HFFc6 (cell line): ENCODE measurements around the gene KRTAP5-5. TPM values are rescaled to one million over a fixed set of nuclear protein-coding genes. Genes with fewer than 3 reads are reported as not detected.

ENCODE experiments used
- DNase-seq: peaks from one replicate; pipeline ENCODE4 v3.0.0-alpha.2; 2018
- H3K27ac Mint-ChIP-seq: 2 replicates; pipeline ENCODE4 v1.8.0; 2020; ENCODE audit warnings: mild to moderate bottlenecking, mixed read lengths
- H3K27me3 Mint-ChIP-seq: 2 replicates; pipeline ENCODE4 v1.8.0; 2021; ENCODE audit warnings: mild to moderate bottlenecking, moderate library complexity, mixed read lengths; ENCODE audit not compliant: insufficient read depth
- H3K36me3 Mint-ChIP-seq: 2 replicates; pipeline ENCODE4 v1.8.0; 2021; ENCODE audit warnings: low read depth, mixed read lengths
- H3K4me1 Mint-ChIP-seq: 2 replicates; pipeline ENCODE4 v1.8.0; 2020; ENCODE audit warnings: low read depth, mixed read lengths
- H3K4me3 Mint-ChIP-seq: 2 replicates; pipeline ENCODE4 v1.8.0; 2020; ENCODE audit warnings: mild to moderate bottlenecking, moderate library complexity, mixed read lengths
- H3K9me3 Mint-ChIP-seq: 2 replicates; pipeline ENCODE4 v1.8.0; 2020; ENCODE audit warnings: mild to moderate bottlenecking, mixed read lengths
- CTCF ChIP-seq: fragments of 200-600 bp; sonication (generic); IDR thresholded peaks from 2 replicates; pipeline ENCODE4 v1.5.0; 2021; ENCODE audit warnings: antibody characterized with exemption, mild to moderate bottlenecking
- total RNA-seq, 6 experiments: library from RNA; stranded (reverse); fragmentation: NEBNext Ultra II Directional; extraction: Animal tissue kit (Norgen Biotek cat#: 25700); gene quantifications; 2 replicates in 1 of 6; 3 replicates in 5 of 6; pipeline ENCODE4 v1.2.3, GENCODE V29; 2021

Gene KRTAP5-5
- total RNA-seq, 6 experiments from 2014 or later: not detected

DNA sequence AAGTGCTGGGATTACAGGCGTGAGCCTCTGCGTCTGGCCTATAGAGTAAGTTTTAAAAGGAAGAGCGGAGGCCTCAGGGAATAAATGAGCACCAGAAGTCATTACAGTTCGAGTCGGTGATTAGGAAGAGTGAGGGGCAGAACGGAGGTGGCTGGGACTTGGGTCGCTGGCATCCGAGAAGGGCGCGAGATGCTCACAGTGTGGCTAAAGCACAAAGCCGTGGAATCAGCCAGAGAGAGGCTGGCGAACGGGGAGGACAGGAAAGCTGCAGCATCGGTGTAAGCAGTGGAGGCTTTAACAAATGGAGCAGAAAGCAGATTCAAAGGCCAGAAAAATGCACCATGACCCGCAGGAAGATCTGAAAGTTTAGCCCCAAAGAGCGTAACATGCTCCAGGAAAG is 5.0 kb upstream of the KRTAP5-5 start:
- Mint-ChIP-seq H3K4me1 (peaks cover under 1% of the 10 kb centered on the region; the same call in 1 of the 2 replicates), H3K4me3 (no peak overlapping the region), H3K27ac (no peak overlapping the region), H3K36me3 (no peaks in the 10 kb centered on the region), H3K9me3 (no peaks in the 10 kb centered on the region), H3K27me3 (peaks cover 55% of the 10 kb centered on the region)
- no peak for TF ChIP-seq CTCF
- no peak for DNase-seq

GRCh38 chr11:1625541-1625940 is 4.0 kb upstream of the KRTAP5-5 start:
- peaks cover 55% of the 10 kb centered on the region for H3K27me3 Mint-ChIP-seq
- no peak for DNase-seq
- H3K27ac Mint-ChIP-seq: no peak overlapping the region
- no peaks in the 10 kb centered on the region for H3K36me3 Mint-ChIP-seq
- no peak overlapping the region for H3K4me3 Mint-ChIP-seq
- no peak for TF ChIP-seq CTCF
- no peaks in the 10 kb centered on the region for H3K9me3 Mint-ChIP-seq
- H3K4me1 Mint-ChIP-seq: no peaks in the 10 kb centered on the region

DNA sequence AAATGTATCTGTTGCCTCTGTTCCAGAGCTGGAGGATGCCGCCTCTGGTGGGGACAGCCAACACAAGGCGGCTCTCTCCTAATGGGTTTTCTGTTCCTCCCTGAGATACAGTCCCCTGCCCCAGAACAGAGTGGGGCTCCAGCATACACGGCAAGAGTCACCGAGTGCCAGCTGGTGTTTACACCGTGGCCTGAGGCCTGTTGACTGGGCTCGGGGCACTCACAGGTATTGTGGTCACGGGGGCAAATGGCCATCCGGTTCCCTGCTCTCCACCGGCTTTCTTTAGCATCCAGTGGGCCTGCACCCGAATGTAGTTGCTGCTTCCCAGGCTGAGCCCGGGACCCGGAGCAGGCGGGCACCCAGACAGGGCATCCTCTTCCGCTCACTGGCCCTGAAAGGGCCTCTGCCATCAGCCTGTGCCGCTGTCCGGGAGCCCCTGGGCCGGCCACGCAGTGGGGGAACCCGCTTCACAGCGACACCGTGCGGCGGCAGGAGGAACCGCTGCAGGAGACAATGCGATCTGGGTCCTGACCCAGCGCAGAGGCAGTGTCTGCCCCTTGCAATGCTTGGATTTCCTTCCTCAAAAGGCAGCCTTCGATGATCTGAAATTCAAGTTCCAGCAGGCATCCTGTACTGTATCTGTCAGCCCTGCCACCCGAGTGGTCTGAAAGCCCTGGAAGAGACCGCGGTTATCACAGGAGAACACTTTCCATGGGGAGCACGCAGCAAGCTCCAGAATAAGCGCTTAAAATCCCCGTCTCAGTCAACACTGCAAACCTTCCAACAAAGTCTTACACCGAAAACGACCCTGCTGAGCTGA is 859 bp upstream of the KRTAP5-5 start:
- Mint-ChIP-seq H3K4me3 (no peak overlapping the region), H3K9me3 (no peaks in the 10 kb centered on the region), H3K27me3 (peaks cover 69% of the 10 kb centered on the region), H3K4me1 (no peaks in the 10 kb centered on the region), H3K36me3 (no peaks in the 10 kb centered on the region), H3K27ac (no peak overlapping the region)
- DNase-seq: no peak
- TF ChIP-seq CTCF: peak; percentile 93

- no peak overlapping the region for H3K4me3 Mint-ChIP-seq
- no peaks in the 10 kb centered on the region for H3K4me1 Mint-ChIP-seq
- H3K36me3 Mint-ChIP-seq: no peaks in the 10 kb centered on the region
- no peak for TF ChIP-seq CTCF
- no peaks in the 10 kb centered on the region for H3K9me3 Mint-ChIP-seq
- H3K27ac Mint-ChIP-seq: no peak overlapping the region
- H3K27me3 Mint-ChIP-seq: peaks cover 61% of the 10 kb centered on the region
- no peak for DNase-seq
These were observed 696 bp downstream of the KRTAP5-5 start for GRCh38 chr11:1630271-1630670.

DNA sequence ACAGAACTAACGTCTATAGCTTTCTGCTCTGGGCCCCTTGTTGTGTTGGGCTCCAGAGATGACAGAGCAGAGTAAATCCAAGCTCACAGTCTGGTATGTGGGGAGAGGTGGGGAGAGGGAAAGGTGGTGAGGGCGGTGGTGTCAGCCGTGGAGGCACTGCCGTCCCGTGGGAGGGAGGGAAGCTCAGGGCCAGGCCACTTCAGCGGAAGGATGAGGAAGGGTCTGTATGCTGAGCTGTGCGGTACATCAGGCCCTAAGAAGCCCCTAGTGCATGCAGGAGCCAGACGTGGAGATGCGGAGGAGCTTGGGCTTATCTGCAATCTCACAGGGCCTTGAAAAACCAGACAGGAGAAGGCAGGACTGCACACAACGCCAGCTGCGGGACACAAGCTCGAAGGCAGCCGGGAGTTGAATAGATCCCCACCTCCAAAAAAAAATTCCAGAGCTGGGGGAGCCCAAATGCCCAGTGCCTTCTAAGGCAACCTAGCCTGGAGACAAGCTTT is 1.5 kb downstream of the KRTAP5-5 start:
- no peaks in the 10 kb centered on the region for H3K4me1 Mint-ChIP-seq
- no peaks in the 10 kb centered on the region for H3K9me3 Mint-ChIP-seq
- DNase-seq: no peak
- no peak for TF ChIP-seq CTCF
- no peaks in the 10 kb centered on the region for H3K36me3 Mint-ChIP-seq
- no peak overlapping the region for H3K4me3 Mint-ChIP-seq
- no peak overlapping the region for H3K27ac Mint-ChIP-seq
- H3K27me3 Mint-ChIP-seq: peaks cover 59% of the 10 kb centered on the region
